Measurements from ENCODE around the gene NF2. TPM values are rescaled to one million over a fixed set of nuclear protein-coding genes. Genes with fewer than 3 reads are reported as not detected.

The NF2 gene
- total and polyA plus RNA-seq, 8 donors: 5.8 to 37.6 (median 18.3) TPM

DNA sequence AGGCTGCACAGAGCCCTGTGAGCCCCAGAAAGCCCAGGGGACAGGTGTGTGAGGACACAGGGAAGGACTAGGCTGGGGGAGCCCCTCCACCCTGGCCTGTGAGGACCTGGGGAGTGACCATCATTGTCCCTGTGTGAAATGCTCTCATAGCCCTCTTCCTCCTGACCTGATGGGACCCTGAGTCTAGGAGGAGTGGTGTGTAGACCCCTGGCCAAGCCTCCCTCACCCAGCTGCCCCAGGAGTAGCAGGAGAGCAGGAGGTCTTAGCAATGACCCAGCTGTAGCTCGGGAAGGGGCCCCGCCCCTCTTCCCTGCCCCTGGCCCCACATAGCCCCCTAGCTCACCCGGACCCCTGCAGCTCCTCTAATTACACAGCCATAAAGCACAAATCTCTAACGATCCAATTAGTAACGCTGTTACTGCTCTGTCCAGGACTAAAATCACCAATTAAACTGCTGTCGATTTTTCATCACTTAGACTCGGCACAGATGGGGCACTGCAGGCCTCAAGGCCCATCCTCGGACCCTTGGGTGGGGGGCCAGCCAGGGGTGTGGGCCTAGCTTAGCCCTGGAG lies 109.8 kb downstream of the NF2 start:
- H3K4me3 ChIP-seq: no peak overlapping the region
- no peaks in the 10 kb centered on the region for H3K9me3 ChIP-seq
- H3K27ac ChIP-seq: no peak overlapping the region
- H3K27me3 ChIP-seq: peaks cover 0 to 98% (median 24%) of the 10 kb centered on the region in 3 donors
- WGBS, 5 donors: 52 to 67% (median 56%) methylated on average over 8 of the region's 8 CpGs
- no peaks in the 10 kb centered on the region for H3K36me3 ChIP-seq
- DNase-seq: no peak
- TF ChIP-seq EP300 (IDR thresholded peaks at IDR 0.05): no peak
- TF ChIP-seq, protein P1, sequence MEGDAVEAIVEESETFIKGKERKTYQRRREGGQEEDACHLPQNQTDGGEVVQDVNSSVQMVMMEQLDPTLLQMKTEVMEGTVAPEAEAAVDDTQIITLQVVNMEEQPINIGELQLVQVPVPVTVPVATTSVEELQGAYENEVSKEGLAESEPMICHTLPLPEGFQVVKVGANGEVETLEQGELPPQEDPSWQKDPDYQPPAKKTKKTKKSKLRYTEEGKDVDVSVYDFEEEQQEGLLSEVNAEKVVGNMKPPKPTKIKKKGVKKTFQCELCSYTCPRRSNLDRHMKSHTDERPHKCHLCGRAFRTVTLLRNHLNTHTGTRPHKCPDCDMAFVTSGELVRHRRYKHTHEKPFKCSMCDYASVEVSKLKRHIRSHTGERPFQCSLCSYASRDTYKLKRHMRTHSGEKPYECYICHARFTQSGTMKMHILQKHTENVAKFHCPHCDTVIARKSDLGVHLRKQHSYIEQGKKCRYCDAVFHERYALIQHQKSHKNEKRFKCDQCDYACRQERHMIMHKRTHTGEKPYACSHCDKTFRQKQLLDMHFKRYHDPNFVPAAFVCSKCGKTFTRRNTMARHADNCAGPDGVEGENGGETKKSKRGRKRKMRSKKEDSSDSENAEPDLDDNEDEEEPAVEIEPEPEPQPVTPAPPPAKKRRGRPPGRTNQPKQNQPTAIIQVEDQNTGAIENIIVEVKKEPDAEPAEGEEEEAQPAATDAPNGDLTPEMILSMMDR (IDR thresholded peaks at IDR 0.05): no peak
- no peak for TF ChIP-seq POLR2A (IDR thresholded peaks at IDR 0.05)
- intact Hi-C loops (cut with DNase I; ENCODE audit: low total_unique reads): no loop called here
- peaks cover 0 to 8% (median 0%) of the 10 kb centered on the region in 4 donors for H3K4me1 ChIP-seq

- Histone ChIP-seq H3K27me3 (peaks cover 6 to 99% (median 38%) of the 10 kb centered on the region in 3 donors), H3K27ac (no peak overlapping the region), H3K4me3 (no peak overlapping the region), H3K9me3 (no peaks in the 10 kb centered on the region), H3K4me1 (peaks cover under 1 to 15% (median 7%) of the 10 kb centered on the region in 4 donors), H3K36me3 (no peaks in the 10 kb centered on the region)
- DNase-seq: no peak
- WGBS, 5 donors: 57 to 75% (median 68%) methylated on average over 4 to 13 of the region's 13 CpGs
- intact Hi-C loops (cut with DNase I; ENCODE audit: low total_unique reads): no loop called here
- TF ChIP-seq POLR2A (IDR thresholded peaks at IDR 0.05): no peak
- no peak for TF ChIP-seq EP300 (IDR thresholded peaks at IDR 0.05)
- TF ChIP-seq, protein P1 (IDR thresholded peaks at IDR 0.05): no peak
- TF ChIP-seq POLR2AphosphoS5 (IDR thresholded peaks at IDR 0.05): no peak
Observed at GRCh38 chr22:29715240-29715639, 111.8 kb downstream of the NF2 start.

DNA sequence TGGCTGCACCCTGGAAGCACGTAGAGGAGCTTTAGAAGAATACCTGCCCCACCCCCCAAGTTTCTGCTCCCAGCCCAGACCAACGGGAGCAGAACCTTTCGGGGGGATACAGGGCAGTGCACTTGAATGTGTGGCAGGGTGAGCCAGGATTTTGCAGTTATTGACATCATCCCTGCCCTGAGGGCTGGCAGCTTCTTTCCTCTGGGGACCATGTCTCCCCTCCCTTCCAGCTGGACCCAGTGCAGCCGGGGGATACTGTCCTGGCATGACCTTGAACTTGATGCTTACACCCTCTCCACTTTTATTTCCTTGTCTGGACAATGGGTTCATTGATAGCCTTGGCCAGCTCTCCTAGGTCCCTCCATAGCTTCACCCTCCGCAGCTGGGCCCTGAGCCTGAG lies 112.3 kb downstream of the NF2 start:
- H3K27me3 ChIP-seq: peaks cover 11 to 99% (median 39%) of the 10 kb centered on the region in 3 donors

GRCh38 chr22:29716814-29717545 lies 113.5 kb downstream of the NF2 start:
- intact Hi-C loops (cut with DNase I; ENCODE audit: low total_unique reads): no loop called here
- Histone ChIP-seq H3K27me3 (peaks cover 16 to 99% (median 49%) of the 10 kb centered on the region in 3 donors), H3K36me3 (no peaks in the 10 kb centered on the region), H3K9me3 (no peaks in the 10 kb centered on the region), H3K4me3 (no peak overlapping the region), H3K4me1 (peaks cover 9 to 18% (median 16%) of the 10 kb centered on the region in 4 donors), H3K27ac (no peak overlapping the region)
- DNase-seq: peak; percentile 57 to 94
- TF ChIP-seq POLR2AphosphoS5 (IDR thresholded peaks at IDR 0.05): no peak
- no peak for TF ChIP-seq POLR2A (IDR thresholded peaks at IDR 0.05)
- TF ChIP-seq, protein P1 (IDR thresholded peaks at IDR 0.05): no peak
- TF ChIP-seq EP300 (IDR thresholded peaks at IDR 0.05): no peak
- 65 to 69% (median 66%) methylated on average over 15 to 16 of the region's 16 CpGs for WGBS, 5 donors

More for the DNA sequence above, 112.3 kb downstream of the NF2 start:
- Histone ChIP-seq H3K4me1 (peaks cover 6 to 20% (median 12%) of the 10 kb centered on the region in 4 donors), H3K4me3 (no peak overlapping the region), H3K9me3 (no peaks in the 10 kb centered on the region), H3K27ac (no peak overlapping the region), H3K36me3 (no peaks in the 10 kb centered on the region)
- TF ChIP-seq, protein P1 (IDR thresholded peaks at IDR 0.05): no peak
- TF ChIP-seq EP300 (IDR thresholded peaks at IDR 0.05): no peak
- no peak for TF ChIP-seq POLR2AphosphoS5 (IDR thresholded peaks at IDR 0.05)
- intact Hi-C loops (cut with DNase I; ENCODE audit: low total_unique reads): no loop called here
- WGBS, 5 donors: 62 to 82% (median 70%) methylated on average over 5 of the region's 5 CpGs
- DNase-seq: no peak
